MCF 10A (cell line): ENCODE data around the gene RFX1. TPM values are rescaled to one million over a fixed set of nuclear protein-coding genes. Genes with fewer than 3 reads are reported as not detected.

Experiments
- BruUV-seq: library from RNA; stranded (reverse); fragments of 400-500 nt; replicated peaks from 2 replicates; lab custom pipeline; 2021; lab: Mats Ljungman, UMichigan
- CTCF ChIA-PET: fragments of 300-600 bp; sonication (Branson Sonifier 250); formaldehyde crosslinking; extraction: SDS; loops from one replicate; lab custom pipeline; 2021; ENCODE audit warnings: antibody characterized with exemption, inconsistent platforms; lab: Yijun Ruan, JAX
- POLR2A ChIA-PET: fragments of 300-600, 350-650 bp; sonication (Branson Sonifier 250); formaldehyde crosslinking; extraction: SDS; loops from one replicate; lab custom pipeline; 2020; ENCODE audit warnings: antibody characterized with exemption, inconsistent platforms; lab: Yijun Ruan, JAX
- DNase-seq: peaks from one replicate; pipeline ENCODE4 v3.0.0-alpha.2; 2018; ENCODE audit not compliant: unreplicated experiment
- H3K27ac Mint-ChIP-seq: one replicate; pipeline ENCODE4 v1.8.0; 2022; ENCODE audit warnings: mild to moderate bottlenecking, low read depth, mixed read lengths; ENCODE audit not compliant: unreplicated experiment
- H3K27me3 Mint-ChIP-seq: one replicate; pipeline ENCODE4 v1.8.0; 2022; ENCODE audit warnings: mixed read lengths; ENCODE audit not compliant: insufficient read depth, unreplicated experiment
- H3K36me3 Mint-ChIP-seq: one replicate; pipeline ENCODE4 v1.8.0; 2022; ENCODE audit warnings: mild to moderate bottlenecking, moderate library complexity, mixed read lengths; ENCODE audit not compliant: insufficient read depth, unreplicated experiment
- H3K4me1 Mint-ChIP-seq: one replicate; pipeline ENCODE4 v1.8.0; 2022; ENCODE audit warnings: mixed read lengths; ENCODE audit not compliant: insufficient read depth, unreplicated experiment
- H3K4me3 Mint-ChIP-seq: one replicate; pipeline ENCODE4 v1.8.0; 2022; ENCODE audit warnings: mild to moderate bottlenecking, moderate library complexity, mixed read lengths; ENCODE audit not compliant: unreplicated experiment
- H3K9me3 Mint-ChIP-seq: one replicate; pipeline ENCODE4 v1.8.0; 2022; ENCODE audit warnings: mixed read lengths; ENCODE audit not compliant: unreplicated experiment
- intact Hi-C: fragments of 100-400 bp; cut with micrococcal nuclease; formaldehyde crosslinking; loops from 2 replicates; pipeline ENCODE4 v1.14.1; 2022
- total RNA-seq: library from RNA; stranded (reverse); gene quantifications from 2 replicates; pipeline ENCODE4 v1.2.3, GENCODE V29; 2022
- TF ChIP-seq, protein P1 (sequence below): fragments of 200-600 bp; IDR thresholded peaks from one replicate; pipeline ENCODE4 v1.8.0; 2022; ENCODE audit warnings: antibody characterized with exemption, mild to moderate bottlenecking; ENCODE audit not compliant: unreplicated experiment

The RFX1 gene
- total RNA-seq, 1 experiment from 2014 or later = 16.8 TPM

DNA sequence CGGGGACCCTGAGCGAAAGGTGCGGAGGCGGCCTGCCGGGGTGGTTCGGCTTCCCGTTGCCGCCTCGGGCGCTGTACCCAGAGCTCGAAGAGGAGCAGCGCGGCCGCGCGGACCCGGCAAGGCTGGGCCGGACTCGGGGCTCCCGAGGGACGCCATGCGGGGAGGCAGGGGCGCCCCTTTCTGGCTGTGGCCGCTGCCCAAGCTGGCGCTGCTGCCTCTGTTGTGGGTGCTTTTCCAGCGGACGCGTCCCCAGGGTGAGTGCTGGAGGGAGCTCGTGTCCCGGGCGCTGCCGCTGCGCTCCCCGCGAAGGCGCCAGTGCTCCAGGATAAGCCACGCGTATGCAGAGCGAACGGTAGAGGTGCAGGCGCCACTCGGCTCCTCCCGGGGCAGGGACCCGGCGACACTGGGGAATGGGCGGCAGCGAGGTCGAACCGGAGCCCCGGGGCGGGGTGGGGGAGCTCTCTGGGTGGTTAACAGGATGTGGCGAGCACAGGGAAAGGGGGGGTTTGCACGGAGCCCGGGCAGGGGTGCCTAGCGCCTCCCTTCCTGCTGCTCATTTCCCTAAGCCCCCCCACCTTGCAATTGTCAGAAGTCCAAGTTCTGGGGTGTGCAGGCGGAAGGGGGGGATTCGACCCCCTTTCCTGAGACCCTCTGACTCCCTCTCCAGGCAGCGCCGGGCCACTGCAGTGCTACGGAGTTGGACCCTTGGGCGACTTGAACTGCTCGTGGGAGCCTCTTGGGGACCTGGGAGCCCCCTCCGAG lies 25.8 kb upstream of the RFX1 start, which contains the start of gene IL27RA:
Gene IL27RA, plus strand, starts transcription at position 44 of the 762 bp plus-strand sequence. Its CDS starts 111 bp downstream, at position 155.
- Mint-ChIP-seq H3K4me1 (peaks cover 12% of the 10 kb centered on the region), H3K9me3 (no peaks in the 10 kb centered on the region), H3K27ac (peak within 1 kb of the TSS; percentile 19), H3K27me3 (no peaks in the 10 kb centered on the region), H3K36me3 (no peaks in the 10 kb centered on the region), H3K4me3 (peak within 1 kb of the TSS; percentile 81)
- DNase-seq = peak; percentile 60
- no TSS peak for BruUV-seq
- intact Hi-C loops = no loop called here
- CTCF ChIA-PET = interaction anchor here (0.6 to 1.7 kb wide), 10 partner anchors 9 to 151 kb away, joined by 3 to 9 read pairs (median 3); a partner anchor contains a TSS
- TF ChIP-seq, protein P1, sequence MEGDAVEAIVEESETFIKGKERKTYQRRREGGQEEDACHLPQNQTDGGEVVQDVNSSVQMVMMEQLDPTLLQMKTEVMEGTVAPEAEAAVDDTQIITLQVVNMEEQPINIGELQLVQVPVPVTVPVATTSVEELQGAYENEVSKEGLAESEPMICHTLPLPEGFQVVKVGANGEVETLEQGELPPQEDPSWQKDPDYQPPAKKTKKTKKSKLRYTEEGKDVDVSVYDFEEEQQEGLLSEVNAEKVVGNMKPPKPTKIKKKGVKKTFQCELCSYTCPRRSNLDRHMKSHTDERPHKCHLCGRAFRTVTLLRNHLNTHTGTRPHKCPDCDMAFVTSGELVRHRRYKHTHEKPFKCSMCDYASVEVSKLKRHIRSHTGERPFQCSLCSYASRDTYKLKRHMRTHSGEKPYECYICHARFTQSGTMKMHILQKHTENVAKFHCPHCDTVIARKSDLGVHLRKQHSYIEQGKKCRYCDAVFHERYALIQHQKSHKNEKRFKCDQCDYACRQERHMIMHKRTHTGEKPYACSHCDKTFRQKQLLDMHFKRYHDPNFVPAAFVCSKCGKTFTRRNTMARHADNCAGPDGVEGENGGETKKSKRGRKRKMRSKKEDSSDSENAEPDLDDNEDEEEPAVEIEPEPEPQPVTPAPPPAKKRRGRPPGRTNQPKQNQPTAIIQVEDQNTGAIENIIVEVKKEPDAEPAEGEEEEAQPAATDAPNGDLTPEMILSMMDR = peak; percentile 50
- POLR2A ChIA-PET = interaction anchor here (0.6 to 1.4 kb wide), 6 partner anchors 11 to 105 kb away, joined by 3 to 5 read pairs (median 3); partner anchors contain the start of gene RFX1

DNA sequence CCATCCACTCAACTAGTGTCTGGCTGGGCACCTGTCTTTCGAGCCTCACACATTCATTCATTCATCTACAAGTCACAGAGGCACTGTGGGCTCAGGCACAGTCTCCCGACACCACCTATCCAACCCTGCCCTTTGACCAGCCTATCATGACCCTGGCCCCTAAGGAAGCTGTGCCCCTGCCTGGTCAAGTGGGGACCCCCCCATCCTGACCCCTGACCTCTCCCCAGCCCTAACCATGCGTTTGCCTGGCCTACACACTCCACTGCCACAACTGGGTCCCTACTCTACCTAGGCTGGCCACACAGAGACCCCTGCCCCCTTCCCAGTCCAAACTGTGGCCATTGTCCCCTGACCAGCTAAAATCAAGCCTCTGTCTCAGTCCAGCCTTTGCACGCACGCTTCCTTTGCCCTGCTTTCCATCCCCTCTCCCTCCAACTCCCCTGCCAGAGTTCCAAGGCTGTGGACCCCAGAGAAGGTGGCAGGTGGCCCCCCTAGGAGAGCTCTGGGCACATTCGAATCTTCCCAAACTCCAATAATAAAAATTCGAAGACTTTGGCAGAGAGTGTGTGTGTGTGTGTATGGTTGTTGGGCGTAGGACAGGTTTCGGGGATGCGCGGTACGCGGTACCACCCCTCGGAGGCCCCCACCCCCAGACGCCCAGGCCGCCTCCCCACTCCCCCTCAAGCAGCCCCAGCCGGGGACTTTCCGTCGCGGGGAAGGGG lies 25.0 kb upstream of the RFX1 start:
- H3K4me3 Mint-ChIP-seq = peak overlapping the region; percentile 81
- CTCF ChIA-PET = interaction anchor here (0.6 to 1.7 kb wide), 10 partner anchors 10 to 150 kb away, joined by 3 to 9 read pairs (median 3); a partner anchor contains a TSS
- intact Hi-C loops = no loop called here
- DNase-seq = no peak
- TF ChIP-seq, protein P1 = no peak
- H3K36me3 Mint-ChIP-seq = no peaks in the 10 kb centered on the region
- no peaks in the 10 kb centered on the region for H3K9me3 Mint-ChIP-seq
- BruUV-seq = no TSS peak
- no peaks in the 10 kb centered on the region for H3K27me3 Mint-ChIP-seq
- H3K27ac Mint-ChIP-seq = peak overlapping the region; percentile 19
- peaks cover 12% of the 10 kb centered on the region for H3K4me1 Mint-ChIP-seq
- POLR2A ChIA-PET = interaction anchor here (0.6 to 1.4 kb wide), 6 partner anchors 10 to 106 kb away, joined by 3 to 5 read pairs (median 3); partner anchors contain the start of gene RFX1

DNA sequence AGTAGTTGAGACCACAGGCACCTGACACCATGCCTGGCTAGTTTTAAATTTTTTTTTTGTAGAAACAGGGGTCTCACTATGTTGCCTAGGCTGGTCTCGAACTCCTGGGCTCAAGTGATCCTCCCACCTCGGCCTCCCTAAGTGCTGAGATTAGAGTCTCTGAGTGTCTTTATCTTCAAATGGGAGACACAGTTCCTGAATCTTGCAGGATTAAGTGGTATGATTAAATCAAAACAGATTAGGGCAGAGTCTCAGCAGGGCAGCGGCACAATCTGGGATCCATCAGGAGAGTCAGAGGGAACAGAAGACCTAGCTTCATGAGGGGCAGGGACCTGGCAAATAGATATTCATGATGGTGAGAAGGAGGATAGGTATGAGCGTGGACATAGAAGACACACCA lies 22.8 kb upstream of the RFX1 start:
- no TSS peak for BruUV-seq
- Mint-ChIP-seq H3K4me1 (peaks cover 12% of the 10 kb centered on the region), H3K9me3 (no peaks in the 10 kb centered on the region), H3K4me3 (no peak overlapping the region), H3K27me3 (no peaks in the 10 kb centered on the region), H3K27ac (no peak overlapping the region), H3K36me3 (no peaks in the 10 kb centered on the region)
- TF ChIP-seq, protein P1 = no peak
- CTCF ChIA-PET = interaction anchor here (0.5 to 1.0 kb wide), 3 partner anchors 30 to 126 kb away, joined by 3 read pairs; no protein-coding TSS in a partner anchor
- intact Hi-C loops = no loop called here
- DNase-seq = no peak
- POLR2A ChIA-PET = no interaction called here
